Gastrocnemius medialis (tissue), 4 donors: ENCODE results near the gene TYW1B. TPM values are rescaled to one million over a fixed set of nuclear protein-coding genes. Genes with fewer than 3 reads are reported as not detected.
"Not testable (repeated sequence)": the region's sequence is repeated elsewhere in the genome, so short reads cannot be mapped to it uniquely, and the experiment has no call there.

Experiments
- ATAC-seq, 2 donors: fragments of 150-250 bp; one replicate each; pipeline ENCODE4 v1.9.1; 2016
- DNase-seq, 2 donors: peaks; one replicate each; pipeline ENCODE4 v3.0.0-alpha.2; 2019
- H3K27ac ChIP-seq, 4 donors: fragments of 200-600 bp; sonication (generic); 1 replicate in 1 of 4; 2 replicates in 3 of 4; pipeline ENCODE4 v1.5.1; 2016 to 2018; ENCODE audit warnings: mild to moderate bottlenecking in 2 of 4, moderate library complexity in 1 of 4
- H3K27me3 ChIP-seq, 3 donors: fragments of 200-600 bp; sonication (generic) in 2 of 3; 1 replicate in 1 of 3; 2 replicates in 2 of 3; pipeline versions ENCODE4 v1.5.1 to v1.6.0; 2016 to 2019; ENCODE audit warnings: mild to moderate bottlenecking in 1 of 3, moderate library complexity in 1 of 3
- H3K36me3 ChIP-seq, 2 donors: fragments of 200-600 bp; sonication (generic) in 1 of 2; one replicate each; pipeline ENCODE4 v1.5.1; 2017 to 2018
- H3K4me1 ChIP-seq, 2 donors: fragments of 200-600 bp; sonication (generic) in 1 of 2; one replicate each; pipeline ENCODE4 v1.5.1; 2016 to 2017; ENCODE audit warnings: mild to moderate bottlenecking in 2 of 2
- H3K4me3 ChIP-seq, 4 donors: fragments of 200-600 bp; sonication (generic) in 3 of 4; 1 replicate in 1 of 4; 2 replicates in 3 of 4; pipeline ENCODE4 v1.5.1; 2016 to 2019; ENCODE audit warnings: mild to moderate bottlenecking in 2 of 4
- H3K9me3 ChIP-seq, 3 donors: fragments of 200-600 bp; sonication (generic) in 2 of 3; 1 replicate in 1 of 3; 2 replicates in 2 of 3; pipeline ENCODE4 v1.5.1; 2016 to 2019
- POLR2A ChIP-seq, 2 donors: fragments of 450-650 bp; IDR thresholded peaks; one replicate each; pipeline ENCODE4 v1.6.1; 2017; ENCODE audit warnings: antibody characterized with exemption in 2 of 2, mild to moderate bottlenecking in 2 of 2, moderate library complexity in 2 of 2
- in situ Hi-C, 4 donors: fragments of 200-750 bp; cut with MboI; loops; one replicate each; pipeline versions ENCODE4 v1.15.0 to v1.8.0; 2017; ENCODE audit warnings: low sequenced_read_pairs in 4 of 4
- intact Hi-C: fragments of 100-400 bp; cut with DNase I; formaldehyde crosslinking; loops from one replicate; pipeline ENCODE4 v1.15.1; 2023; ENCODE audit warnings: low total_unique reads
- microRNA-seq, 2 donors: library from miRNA; unstranded; fragments of <30 nt; microRNA quantifications; one replicate each; pipeline ENCODE4, GENCODE V29; 2016; ENCODE audit warnings: borderline replicate concordance in 2 of 2
- total RNA-seq, 4 donors: library from RNA; depleted of rRNA; stranded (reverse); fragments of >200 nt; gene quantifications; one replicate each; pipeline versions ENCODE4 v1.1.0 to v1.2.3, GENCODE V29; 2016
- TF ChIP-seq, protein P1 (sequence below), 5 experiments: fragments of 450-650 bp in 3 of 5; fragments of 200-600 bp in 2 of 5; sonication (generic) in 2 of 5; IDR thresholded peaks in 4 of 5; conservative IDR thresholded peaks in 1 of 5; 1 replicate in 4 of 5; 2 replicates in 1 of 5; pipeline ENCODE4 v1.5.1; 2016 to 2019; ENCODE audit warnings: antibody characterized with exemption in 5 of 5, mild to moderate bottlenecking in 3 of 5, moderate library complexity in 3 of 5

The TYW1B gene
- total RNA-seq, 4 donors from 2014 or later, result 2.5 to 6.0 (median 2.9) TPM

DNA sequence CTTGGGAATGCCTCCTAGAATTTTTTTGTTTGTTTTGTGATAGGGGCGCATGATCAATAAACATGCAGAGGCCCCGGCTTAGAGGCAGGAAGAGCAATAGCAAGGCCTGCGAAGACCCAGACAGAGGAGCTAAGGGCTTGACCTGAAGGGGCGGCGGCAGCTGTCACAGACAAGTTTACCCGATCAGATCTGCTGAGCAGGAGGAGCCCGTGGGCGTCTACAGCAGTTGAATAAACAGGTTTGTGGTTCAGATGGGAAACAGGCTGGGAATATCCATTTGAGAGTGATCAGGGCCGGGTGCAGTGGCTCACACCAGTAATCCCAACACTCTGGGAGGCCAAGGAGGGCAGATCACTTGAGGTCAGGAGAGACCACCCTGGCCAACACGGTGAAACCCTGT, 289.9 kb downstream of the TYW1B start:
- TF ChIP-seq, protein P1, sequence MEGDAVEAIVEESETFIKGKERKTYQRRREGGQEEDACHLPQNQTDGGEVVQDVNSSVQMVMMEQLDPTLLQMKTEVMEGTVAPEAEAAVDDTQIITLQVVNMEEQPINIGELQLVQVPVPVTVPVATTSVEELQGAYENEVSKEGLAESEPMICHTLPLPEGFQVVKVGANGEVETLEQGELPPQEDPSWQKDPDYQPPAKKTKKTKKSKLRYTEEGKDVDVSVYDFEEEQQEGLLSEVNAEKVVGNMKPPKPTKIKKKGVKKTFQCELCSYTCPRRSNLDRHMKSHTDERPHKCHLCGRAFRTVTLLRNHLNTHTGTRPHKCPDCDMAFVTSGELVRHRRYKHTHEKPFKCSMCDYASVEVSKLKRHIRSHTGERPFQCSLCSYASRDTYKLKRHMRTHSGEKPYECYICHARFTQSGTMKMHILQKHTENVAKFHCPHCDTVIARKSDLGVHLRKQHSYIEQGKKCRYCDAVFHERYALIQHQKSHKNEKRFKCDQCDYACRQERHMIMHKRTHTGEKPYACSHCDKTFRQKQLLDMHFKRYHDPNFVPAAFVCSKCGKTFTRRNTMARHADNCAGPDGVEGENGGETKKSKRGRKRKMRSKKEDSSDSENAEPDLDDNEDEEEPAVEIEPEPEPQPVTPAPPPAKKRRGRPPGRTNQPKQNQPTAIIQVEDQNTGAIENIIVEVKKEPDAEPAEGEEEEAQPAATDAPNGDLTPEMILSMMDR (IDR thresholded peaks at IDR 0.05 in 4 of 5, conservative IDR thresholded peaks at IDR 0.05 in 1 of 5), result no peak
- no peak for TF ChIP-seq POLR2A (IDR thresholded peaks at IDR 0.05)
- intact Hi-C loops, result no loop called here
- Histone ChIP-seq H3K27ac (no peak overlapping the region), H3K4me3 (no peak overlapping the region), H3K9me3 (no peaks in the 10 kb centered on the region), H3K27me3 (no peaks in the 10 kb centered on the region), H3K36me3 (no peaks in the 10 kb centered on the region), H3K4me1 (no peaks in the 10 kb centered on the region)
- in situ Hi-C loops, result no loop called here
- no peak for ATAC-seq
- DNase-seq, result no peak

DNA sequence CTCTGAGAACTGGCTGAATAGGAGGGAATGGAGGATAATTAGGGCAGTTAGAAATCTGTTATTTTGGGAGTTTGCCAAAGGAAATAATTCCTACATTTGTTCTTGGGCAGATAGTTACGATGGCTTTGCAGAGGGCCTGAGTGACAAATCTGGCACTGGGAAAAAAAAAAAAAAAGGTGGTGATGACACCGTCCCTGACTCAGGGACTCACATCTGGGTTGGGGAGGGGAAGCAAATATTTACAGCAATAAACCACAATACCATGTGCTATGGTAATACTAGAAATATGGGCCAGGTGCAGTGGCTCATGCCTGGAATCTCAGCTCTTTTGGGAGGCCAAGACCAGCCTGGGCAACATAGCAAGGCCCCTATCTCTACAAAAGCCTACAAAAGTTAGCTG, 292.0 kb downstream of the TYW1B start:
- H3K36me3 ChIP-seq, DNase-seq, H3K27ac ChIP-seq, in situ Hi-C loops, H3K4me3 ChIP-seq, H3K9me3 ChIP-seq, H3K27me3 ChIP-seq, ATAC-seq, intact Hi-C loops, H3K4me1 ChIP-seq: not testable (repeated sequence)

DNA sequence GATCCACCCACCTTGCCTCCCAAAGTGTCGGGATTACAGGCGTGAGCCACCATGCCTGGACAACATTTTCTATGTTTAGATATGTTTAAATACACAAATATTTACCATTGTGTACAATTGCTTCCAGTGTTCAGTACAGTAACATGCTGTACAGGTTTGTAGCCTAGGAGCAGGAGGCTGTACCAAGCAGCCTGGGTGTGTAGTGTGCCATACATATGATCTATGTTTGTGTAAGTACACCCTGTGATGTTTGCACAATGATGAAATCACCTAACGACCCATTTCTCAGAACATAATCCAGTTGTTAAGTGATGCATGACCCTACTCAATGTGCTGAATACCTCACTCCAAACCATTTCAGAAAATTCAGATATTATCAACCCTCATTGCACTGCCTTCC, 297.0 kb downstream of the TYW1B start:
- in situ Hi-C loops, ATAC-seq, H3K27ac ChIP-seq, H3K4me3 ChIP-seq, DNase-seq, H3K27me3 ChIP-seq, H3K4me1 ChIP-seq, H3K36me3 ChIP-seq, H3K9me3 ChIP-seq, intact Hi-C loops: not testable (repeated sequence)

Small RNA genes lying within 50 kb of the gene (microRNA-seq; reads per million reads assigned to microRNA genes)
- gene MIR4650-2, result 0 reads per million in 2 donors

Other genes with a start within 250 kb of the TYW1B start
- gene POM121, start 96.9 kb upstream of the TYW1B start, total RNA-seq, result 10 to 100 TPM in 2 of 4 donors, 1 to 10 TPM in 2; 7.8 to 11.5 (median 10.0) TPM
- gene TRIM74, start 141.3 kb upstream of the TYW1B start, total RNA-seq, result not detected
- not detected for gene SPDYE8, start 201.6 kb upstream of the TYW1B start, total RNA-seq
- not detected for gene SPDYE11, start 229.7 kb upstream of the TYW1B start, total RNA-seq